Urinary bladder (tissue), 4 donors: ENCODE results near the gene VWA1. TPM values are rescaled to one million over a fixed set of nuclear protein-coding genes. Genes with fewer than 3 reads are reported as not detected.
A peak's percentile ranks its signal among the peaks of the same experiment; 100 is the strongest.

ENCODE experiments used
- DNase-seq: peaks from one replicate; pipeline ENCODE4 v3.0.0-alpha.2; 2015; ENCODE audit errors: extremely low spot score
- H3K27ac ChIP-seq: one replicate; pipeline ENCODE4 v1.5.1; 2013; ENCODE audit warnings: low read depth, mild to moderate bottlenecking, moderate library complexity
- H3K36me3 ChIP-seq: one replicate; pipeline ENCODE4 v1.6.1; 2013; ENCODE audit warnings: mild to moderate bottlenecking, moderate library complexity; ENCODE audit not compliant: insufficient read depth
- H3K4me1 ChIP-seq: one replicate; pipeline ENCODE4 v1.6.1; 2013; ENCODE audit warnings: mild to moderate bottlenecking, moderate library complexity; ENCODE audit not compliant: insufficient read depth
- H3K4me3 ChIP-seq: one replicate; pipeline ENCODE4 v1.5.1; 2013; ENCODE audit warnings: low read depth, low read length
- WGBS: extraction: QIAGEN DNeasy Blood & Tissue Kit; methylation state at CpG from one replicate; pipeline ENCODE4 v1.1.7; 2013; 5-methylcytosine and 5-hydroxymethylcytosine counted together
- polyA plus RNA-seq: library from polyadenylated mRNA; stranded (reverse); fragments of 200-250 nt; gene quantifications from one replicate; pipeline ENCODE4 v1.2.3, GENCODE V29; 2013
- total RNA-seq: library from RNA; depleted of rRNA; stranded (reverse); fragments of >200 nt; gene quantifications from one replicate; pipeline ENCODE4 v1.2.3, GENCODE V29; 2014
- donor health status: healthy with polysubstance abuse.
- donor health status: healthy.

VWA1 gene
- total and polyA plus RNA-seq, 2 donors: 15.2 to 214 TPM

- H3K4me1 ChIP-seq: no peaks in the 10 kb centered on the region
- DNase-seq: no peak
- WGBS: 43% methylated on average over 18 of the region's 18 CpGs
- H3K27ac ChIP-seq: peak overlapping the region; percentile 95
- H3K36me3 ChIP-seq: no peaks in the 10 kb centered on the region
- H3K4me3 ChIP-seq: no peak overlapping the region
Measured at GRCh38 chr1:1430992-1431844, 4.3 kb upstream of the VWA1 start.

DNA sequence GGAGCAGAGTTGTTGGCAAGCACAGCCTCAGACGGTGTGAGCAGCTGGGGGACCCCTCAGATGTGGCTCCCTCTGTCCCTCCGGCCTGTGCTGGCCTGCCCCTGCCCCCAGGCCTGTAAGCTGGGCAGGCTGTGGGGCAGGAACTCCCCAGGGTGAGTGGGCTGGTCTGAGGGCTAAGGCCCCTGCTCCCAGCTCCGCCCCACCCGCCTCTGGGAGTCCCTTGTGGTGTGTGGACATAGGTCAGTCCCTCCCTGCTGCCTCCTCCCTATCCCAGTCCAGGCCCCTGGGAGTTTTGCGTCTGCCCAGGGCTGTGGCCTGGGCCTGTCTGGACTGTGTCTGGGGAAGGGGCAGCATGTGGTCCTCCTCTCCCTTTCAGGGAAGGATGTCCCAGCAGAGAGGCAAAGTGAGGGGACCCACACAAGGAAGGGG, 3.6 kb upstream of the VWA1 start:
- Histone ChIP-seq H3K36me3 (no peaks in the 10 kb centered on the region), H3K4me1 (no peaks in the 10 kb centered on the region), H3K4me3 (no peak overlapping the region), H3K27ac (peak overlapping the region; percentile 95)
- WGBS: 33% methylated on average over 5 of the region's 5 CpGs
- no peak for DNase-seq

DNA sequence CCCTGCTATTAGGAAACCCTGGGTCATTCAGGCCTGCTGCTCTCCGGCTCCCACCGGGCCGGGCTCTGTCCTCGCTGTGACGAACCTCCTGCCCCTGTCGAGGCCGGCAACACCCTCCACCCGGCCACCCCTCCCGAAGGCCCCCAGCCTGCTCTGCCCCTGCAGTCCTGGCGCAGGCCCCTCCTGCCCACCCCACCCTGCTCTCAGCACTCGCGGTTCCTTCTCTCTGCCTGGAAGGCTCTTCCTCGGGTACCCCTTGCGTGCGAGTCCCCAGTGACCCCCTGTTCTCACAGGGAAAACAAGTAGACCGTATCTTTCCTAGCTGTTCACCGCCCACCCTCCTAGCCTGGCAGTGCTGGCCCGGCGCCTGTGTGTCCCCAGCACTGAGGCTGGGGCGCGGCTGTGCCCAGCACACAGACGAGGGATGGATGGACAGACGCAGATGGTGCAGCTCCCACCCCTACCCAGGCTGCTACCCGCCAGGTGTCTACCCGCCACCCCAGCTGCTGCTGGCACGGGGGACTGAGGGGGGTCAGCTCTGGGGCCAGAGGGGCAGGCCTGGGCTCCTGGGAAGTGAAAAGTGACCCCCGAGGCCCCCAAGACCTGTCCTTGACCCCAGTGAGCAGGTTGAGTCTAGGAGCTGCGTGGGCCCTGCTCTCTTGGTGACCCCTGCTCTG, 3.1 kb upstream of the VWA1 start:
- no peak for DNase-seq
- no peaks in the 10 kb centered on the region for H3K36me3 ChIP-seq
- H3K4me3 ChIP-seq: no peak overlapping the region
- no peaks in the 10 kb centered on the region for H3K4me1 ChIP-seq
- H3K27ac ChIP-seq: peak overlapping the region; percentile 95
- WGBS: 56% methylated on average over 28 of the region's 28 CpGs

DNA sequence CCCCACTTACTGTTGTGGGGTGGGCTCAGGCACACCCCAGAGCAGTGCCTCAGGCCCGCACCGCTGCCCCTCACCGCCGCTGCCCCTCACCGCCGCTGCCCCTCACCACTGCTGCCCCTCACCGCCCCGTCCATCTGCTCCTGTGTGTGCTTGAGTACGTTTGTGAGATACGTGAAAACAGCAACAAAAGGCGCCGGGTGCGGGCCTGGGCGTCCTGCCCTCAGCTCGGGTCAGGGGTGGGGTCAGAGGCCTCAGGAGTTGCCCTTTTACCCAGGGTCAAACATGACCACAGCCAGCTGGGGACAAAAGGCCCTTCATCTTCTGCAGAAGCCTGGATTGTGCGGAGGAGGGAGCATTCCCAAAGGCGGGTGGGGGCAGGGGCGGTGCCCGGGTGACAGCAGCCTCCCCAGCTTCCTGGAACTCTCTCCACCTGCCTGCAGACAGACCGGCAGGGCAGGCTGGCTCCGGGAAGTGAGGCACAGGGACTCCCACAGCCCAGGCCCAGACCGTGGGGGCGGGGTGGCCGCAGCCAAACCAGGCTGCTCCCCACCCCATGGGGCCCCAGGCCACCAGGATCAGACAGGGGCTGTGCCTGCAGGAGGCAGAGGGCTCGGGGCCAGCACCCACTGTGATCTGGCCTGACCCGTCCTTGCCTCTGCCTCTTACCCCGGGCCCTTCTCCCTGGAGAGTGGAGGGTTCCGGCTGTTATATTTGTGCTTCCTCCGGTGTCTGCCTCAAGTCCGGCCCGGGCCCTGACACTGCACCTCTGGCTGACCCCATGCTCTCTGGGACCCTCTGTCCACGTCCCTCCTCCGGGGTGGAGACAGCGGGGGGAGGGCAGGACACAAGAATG, 2.3 kb upstream of the VWA1 start:
- Histone ChIP-seq H3K4me3 (no peak overlapping the region), H3K27ac (peak overlapping the region; percentile 95), H3K36me3 (no peaks in the 10 kb centered on the region), H3K4me1 (no peaks in the 10 kb centered on the region)
- 41% methylated on average over 34 of the region's 34 CpGs for WGBS
- DNase-seq: no peak

DNA sequence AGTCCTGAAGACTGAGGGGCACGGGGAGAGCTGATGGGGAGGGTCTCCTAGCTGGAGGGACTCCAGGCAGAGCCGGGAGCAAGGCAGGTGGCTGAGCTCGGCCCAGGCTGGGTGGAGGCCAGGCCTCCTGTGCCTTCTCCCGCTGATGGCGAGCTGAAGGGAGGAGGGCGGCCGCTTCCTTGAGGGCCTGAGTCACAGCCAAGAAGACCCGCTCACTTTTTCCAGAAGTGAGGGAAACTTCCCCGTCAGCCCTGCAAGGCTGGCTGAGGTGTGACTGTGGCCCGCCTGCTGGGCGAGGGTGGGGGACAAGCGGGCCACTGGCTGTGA, 1.7 kb upstream of the VWA1 start:
- H3K4me1 ChIP-seq: no peaks in the 10 kb centered on the region
- H3K4me3 ChIP-seq: no peak overlapping the region
- WGBS: 12% methylated on average over 12 of the region's 12 CpGs
- no peaks in the 10 kb centered on the region for H3K36me3 ChIP-seq
- peak overlapping the region; percentile 95 for H3K27ac ChIP-seq
- DNase-seq: no peak

GRCh38 chr1:1434131-1434823, 1.2 kb upstream of the VWA1 start:
- Histone ChIP-seq H3K4me3 (no peak overlapping the region), H3K4me1 (no peaks in the 10 kb centered on the region), H3K27ac (peak overlapping the region; percentile 95), H3K36me3 (no peaks in the 10 kb centered on the region)
- DNase-seq: no peak
- WGBS: 5% methylated on average over 32 of the region's 32 CpGs

- Histone ChIP-seq H3K27ac (peak overlapping the region; percentile 95), H3K4me1 (no peaks in the 10 kb centered on the region), H3K36me3 (no peaks in the 10 kb centered on the region), H3K4me3 (no peak overlapping the region)
- 53% methylated on average over 4 of the region's 4 CpGs for WGBS
- no peak for DNase-seq
Measured at GRCh38 chr1:1434824-1435105, 725 bp upstream of the VWA1 start.

- DNase-seq: no peak
- Histone ChIP-seq H3K4me3 (peak overlapping the region; percentile 66), H3K36me3 (no peaks in the 10 kb centered on the region), H3K4me1 (no peaks in the 10 kb centered on the region), H3K27ac (no peak overlapping the region)
- 11% methylated on average over 40 of the region's 40 CpGs for WGBS
Measured at GRCh38 chr1:1435911-1436629, 580 bp downstream of the VWA1 start.

DNA sequence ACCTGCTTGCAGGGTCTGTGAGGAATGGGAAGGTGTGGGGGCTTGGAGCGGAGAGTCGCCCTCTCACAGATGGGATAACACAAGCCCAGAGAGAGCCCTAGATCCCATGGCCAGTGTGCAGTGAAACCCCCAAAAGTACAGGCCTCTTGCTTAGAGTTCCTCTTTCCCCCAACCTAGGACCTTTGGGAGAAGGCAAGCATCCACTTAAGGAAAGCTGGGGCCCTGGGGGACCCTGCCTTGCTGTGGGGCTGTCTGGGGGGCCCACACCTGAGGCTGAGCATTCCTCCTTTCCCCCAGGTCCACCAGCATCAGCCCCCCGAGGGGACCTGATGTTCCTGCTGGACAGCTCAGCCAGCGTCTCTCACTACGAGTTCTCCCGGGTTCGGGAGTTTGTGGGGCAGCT, 1.1 kb downstream of the VWA1 start:
- no peaks in the 10 kb centered on the region for H3K36me3 ChIP-seq
- no peak for DNase-seq
- H3K4me3 ChIP-seq: peak overlapping the region; percentile 66
- no peaks in the 10 kb centered on the region for H3K4me1 ChIP-seq
- H3K27ac ChIP-seq: no peak overlapping the region
- WGBS: 69% methylated on average over 7 of the region's 7 CpGs

DNA sequence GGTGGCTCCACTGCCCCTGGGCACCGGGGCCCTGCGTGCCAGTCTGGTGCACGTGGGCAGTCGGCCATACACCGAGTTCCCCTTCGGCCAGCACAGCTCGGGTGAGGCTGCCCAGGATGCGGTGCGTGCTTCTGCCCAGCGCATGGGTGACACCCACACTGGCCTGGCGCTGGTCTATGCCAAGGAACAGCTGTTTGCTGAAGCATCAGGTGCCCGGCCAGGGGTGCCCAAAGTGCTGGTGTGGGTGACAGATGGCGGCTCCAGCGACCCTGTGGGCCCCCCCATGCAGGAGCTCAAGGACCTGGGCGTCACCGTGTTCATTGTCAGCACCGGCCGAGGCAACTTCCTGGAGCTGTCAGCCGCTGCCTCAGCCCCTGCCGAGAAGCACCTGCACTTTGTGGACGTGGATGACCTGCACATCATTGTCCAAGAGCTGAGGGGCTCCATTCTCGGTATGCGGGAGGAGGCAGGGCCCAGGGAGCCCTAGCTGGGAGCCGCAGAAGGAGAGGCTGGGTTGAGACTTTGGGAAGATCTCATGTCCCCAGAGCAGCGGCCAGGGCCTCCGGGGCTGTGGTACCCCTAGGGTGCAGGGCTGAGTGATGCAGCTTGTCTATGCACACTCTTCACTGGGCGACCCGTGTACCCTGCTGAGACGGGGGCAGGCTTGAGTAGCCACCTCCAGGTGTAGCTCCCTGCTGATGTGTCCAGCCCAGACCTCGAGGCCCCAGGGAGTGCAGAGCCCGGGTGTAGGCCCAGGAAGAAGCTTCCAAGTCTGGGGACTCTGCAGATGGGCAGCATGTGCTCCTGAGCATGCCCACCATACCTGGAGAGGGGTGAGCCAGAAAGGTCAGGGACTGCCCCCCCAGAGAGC, 1.8 kb downstream of the VWA1 start:
- Histone ChIP-seq H3K27ac (no peak overlapping the region), H3K36me3 (no peaks in the 10 kb centered on the region), H3K4me3 (no peak overlapping the region), H3K4me1 (no peaks in the 10 kb centered on the region)
- no peak for DNase-seq
- WGBS: 73% methylated on average over 31 of the region's 31 CpGs

DNA sequence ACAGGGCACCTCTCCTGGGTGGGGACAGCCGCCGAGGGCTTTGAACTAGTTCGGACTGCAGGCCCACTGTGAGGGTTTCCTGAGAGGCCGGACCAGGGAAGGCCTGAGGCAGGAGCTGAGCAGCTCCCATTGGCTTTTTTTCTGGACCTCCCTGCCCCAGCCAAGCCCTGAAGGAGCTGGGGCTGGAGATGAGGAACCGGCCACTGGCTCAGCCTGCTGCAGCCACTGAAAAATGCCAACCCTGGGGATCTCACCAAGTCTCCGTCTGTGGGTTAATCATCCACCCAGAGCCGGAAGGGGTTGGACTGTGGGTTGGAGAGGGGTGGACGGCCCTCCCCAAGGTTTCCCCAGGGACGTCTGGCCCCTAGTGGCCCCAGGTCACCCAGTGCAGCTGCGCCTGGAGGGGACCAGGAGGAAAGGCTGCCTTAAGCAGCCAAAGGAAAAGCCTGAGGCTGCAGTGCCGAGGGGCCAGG, 2.5 kb downstream of the VWA1 start:
- no peaks in the 10 kb centered on the region for H3K4me1 ChIP-seq
- no peak overlapping the region for H3K4me3 ChIP-seq
- no peak overlapping the region for H3K27ac ChIP-seq
- no peak for DNase-seq
- 57% methylated on average over 11 of the region's 11 CpGs for WGBS
- no peaks in the 10 kb centered on the region for H3K36me3 ChIP-seq
